ENCODE data around the gene CCDC73.

DNA sequence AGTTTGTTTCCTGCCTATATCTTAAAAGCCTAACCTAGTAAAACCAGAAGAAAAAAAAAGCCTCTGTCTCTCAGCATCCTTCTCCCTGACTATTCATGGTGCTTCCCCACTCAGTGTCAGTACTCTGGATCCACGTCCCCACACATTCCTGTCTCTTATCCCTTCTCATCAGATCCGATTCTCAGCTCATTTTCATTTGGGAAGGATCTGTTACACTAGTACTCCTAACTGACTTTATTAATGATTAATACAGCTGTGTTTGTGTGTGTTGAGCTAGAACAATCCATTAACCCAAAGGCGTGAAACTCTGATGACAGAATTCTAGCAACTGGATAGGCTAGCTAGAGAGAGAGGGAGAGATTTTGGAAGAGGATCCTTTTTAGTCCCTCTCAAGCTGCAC, 36.8 kb upstream of the CCDC73 start:
- TF ChIP-seq, protein P1, sequence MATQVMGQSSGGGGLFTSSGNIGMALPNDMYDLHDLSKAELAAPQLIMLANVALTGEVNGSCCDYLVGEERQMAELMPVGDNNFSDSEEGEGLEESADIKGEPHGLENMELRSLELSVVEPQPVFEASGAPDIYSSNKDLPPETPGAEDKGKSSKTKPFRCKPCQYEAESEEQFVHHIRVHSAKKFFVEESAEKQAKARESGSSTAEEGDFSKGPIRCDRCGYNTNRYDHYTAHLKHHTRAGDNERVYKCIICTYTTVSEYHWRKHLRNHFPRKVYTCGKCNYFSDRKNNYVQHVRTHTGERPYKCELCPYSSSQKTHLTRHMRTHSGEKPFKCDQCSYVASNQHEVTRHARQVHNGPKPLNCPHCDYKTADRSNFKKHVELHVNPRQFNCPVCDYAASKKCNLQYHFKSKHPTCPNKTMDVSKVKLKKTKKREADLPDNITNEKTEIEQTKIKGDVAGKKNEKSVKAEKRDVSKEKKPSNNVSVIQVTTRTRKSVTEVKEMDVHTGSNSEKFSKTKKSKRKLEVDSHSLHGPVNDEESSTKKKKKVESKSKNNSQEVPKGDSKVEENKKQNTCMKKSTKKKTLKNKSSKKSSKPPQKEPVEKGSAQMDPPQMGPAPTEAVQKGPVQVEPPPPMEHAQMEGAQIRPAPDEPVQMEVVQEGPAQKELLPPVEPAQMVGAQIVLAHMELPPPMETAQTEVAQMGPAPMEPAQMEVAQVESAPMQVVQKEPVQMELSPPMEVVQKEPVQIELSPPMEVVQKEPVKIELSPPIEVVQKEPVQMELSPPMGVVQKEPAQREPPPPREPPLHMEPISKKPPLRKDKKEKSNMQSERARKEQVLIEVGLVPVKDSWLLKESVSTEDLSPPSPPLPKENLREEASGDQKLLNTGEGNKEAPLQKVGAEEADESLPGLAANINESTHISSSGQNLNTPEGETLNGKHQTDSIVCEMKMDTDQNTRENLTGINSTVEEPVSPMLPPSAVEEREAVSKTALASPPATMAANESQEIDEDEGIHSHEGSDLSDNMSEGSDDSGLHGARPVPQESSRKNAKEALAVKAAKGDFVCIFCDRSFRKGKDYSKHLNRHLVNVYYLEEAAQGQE (IDR thresholded peaks at IDR 0.05; ENCODE audit: insufficient read depth in 1 of 2, low read depth in 2 of 2, low read length in 2 of 2), result no peak
- TF ChIP-seq TAF1 (IDR thresholded peaks at IDR 0.05; ENCODE audit: borderline replicate concordance, insufficient read depth, low read length), result no peak

Measured in PFSK-1 (cell line).